Fibroblast of gingiva (primary cell): ENCODE data around the gene FAM227A.
"Not testable (repeated sequence)": the region's sequence is repeated elsewhere in the genome, so short reads cannot be mapped to it uniquely, and the experiment has no call there.

Source experiments
- DNase-seq: peaks from one replicate; pipeline ENCODE4 v3.0.0-alpha.2; 2011; ENCODE audit warnings: low read depth

Gene FAM227A

DNA sequence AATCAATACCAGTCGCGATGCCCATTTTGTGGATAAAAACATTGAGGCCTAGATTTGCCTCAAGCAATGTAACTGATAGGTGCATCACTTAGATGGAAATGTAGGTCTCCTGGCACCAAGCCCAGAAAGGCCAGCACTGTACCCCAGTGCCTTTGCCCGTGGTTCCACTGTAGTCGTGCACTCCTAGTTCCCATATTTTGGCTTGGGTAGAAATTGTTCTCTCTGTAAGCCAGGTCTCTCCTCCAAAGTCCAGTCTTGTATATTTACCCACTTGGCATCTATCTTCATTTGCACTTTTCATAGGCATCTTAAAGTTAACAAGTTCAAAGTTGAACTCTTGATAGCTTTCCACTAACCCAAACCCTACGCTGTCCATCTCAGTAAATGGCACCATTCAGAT, 44.6 kb downstream of the FAM227A start:
- DNase-seq = no peak

GRCh38 chr22:38610234-38610633, 46.0 kb downstream of the FAM227A start:
- DNase-seq = no peak

GRCh38 chr22:38608992-38609750, 47.0 kb downstream of the FAM227A start:
- no peak for DNase-seq

GRCh38 chr22:38607680-38608079, 48.5 kb downstream of the FAM227A start:
- no peak for DNase-seq

GRCh38 chr22:38602166-38602565, 54.0 kb downstream of the FAM227A start:
- DNase-seq = no peak

DNA sequence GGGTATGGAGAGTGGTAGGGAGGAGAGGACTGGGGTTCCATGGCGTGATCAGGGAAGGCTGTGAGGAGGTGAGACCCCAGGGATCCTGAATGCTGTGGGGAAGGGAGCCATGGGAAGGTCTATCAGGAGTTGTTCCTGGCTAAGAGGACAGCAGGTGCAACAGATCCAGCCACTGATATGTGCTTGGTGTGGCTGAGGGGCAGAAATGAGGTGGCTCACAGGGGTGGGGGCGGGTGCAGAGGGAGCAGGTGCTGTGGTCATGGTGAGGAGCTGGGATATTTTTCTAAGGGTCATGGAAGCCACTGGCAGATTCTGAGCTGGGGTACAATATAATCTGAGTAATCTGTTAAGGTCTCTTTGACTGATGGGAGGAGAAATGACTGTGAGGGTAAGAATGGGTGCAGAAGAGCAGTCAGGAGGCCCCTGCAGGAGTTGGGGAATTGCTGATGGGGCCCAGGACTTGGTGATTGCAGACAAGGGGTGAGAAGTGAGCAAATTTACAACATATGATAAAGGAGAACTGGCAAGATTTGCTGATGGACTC, 54.9 kb downstream of the FAM227A start:
- DNase-seq = no peak

DNA sequence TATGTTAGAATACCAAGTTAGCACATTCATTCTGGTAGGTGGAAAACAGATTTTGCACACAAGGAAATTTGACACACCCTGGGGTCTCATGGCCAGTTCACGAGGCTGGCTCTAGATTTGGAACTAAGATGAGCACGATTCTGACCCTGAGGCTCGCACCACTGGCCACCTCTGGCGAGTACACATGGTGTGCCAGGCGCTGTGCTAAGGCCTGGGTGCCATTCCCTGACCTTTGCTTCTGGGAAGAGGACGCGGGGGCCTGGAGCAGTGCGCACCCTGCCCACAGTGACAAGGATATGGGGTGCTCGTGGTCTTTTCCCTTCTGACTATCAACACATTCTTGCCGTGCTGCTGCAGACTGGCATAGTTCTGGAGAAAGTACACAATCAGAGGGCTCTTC, 56.7 kb downstream of the FAM227A start:
- DNase-seq = no peak

DNA sequence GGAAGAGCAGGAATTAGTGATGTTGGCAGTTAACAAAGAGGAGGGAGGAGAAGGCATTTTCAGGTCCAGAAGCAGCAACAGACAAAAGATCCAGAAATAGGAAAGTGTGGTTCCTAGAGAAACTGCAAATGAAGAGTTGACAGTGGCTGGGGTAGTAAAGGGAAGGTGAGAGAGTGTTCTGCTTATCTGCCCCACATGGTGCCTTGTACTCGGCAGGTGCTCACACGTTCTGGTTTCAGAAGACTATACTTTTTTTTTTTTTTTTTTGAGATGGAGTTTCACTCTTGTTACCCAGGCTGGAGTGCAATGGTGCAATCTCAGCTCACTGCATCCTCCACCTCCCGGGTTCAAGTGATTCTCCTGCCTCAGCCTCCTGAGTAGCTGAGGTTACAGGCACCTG, 73.3 kb downstream of the FAM227A start:
- DNase-seq = not testable (repeated sequence)

- no peak for DNase-seq
These were observed 77.7 kb downstream of the FAM227A start for GRCh38 chr22:38578505-38578904.

GRCh38 chr22:38572065-38572464, 84.1 kb downstream of the FAM227A start:
- peak; percentile 39 for DNase-seq

- DNase-seq = peak; percentile 37
These were observed 85.3 kb downstream of the FAM227A start for GRCh38 chr22:38570779-38571364.

GRCh38 chr22:38569972-38570778, 86.0 kb downstream of the FAM227A start, which contains the start of gene DMC1:
DMC1 (minus strand) TSS chr22:38570183; CDS start chr22:38568256, 1,927 bp downstream.
- peak; percentile 87 for DNase-seq

DNA sequence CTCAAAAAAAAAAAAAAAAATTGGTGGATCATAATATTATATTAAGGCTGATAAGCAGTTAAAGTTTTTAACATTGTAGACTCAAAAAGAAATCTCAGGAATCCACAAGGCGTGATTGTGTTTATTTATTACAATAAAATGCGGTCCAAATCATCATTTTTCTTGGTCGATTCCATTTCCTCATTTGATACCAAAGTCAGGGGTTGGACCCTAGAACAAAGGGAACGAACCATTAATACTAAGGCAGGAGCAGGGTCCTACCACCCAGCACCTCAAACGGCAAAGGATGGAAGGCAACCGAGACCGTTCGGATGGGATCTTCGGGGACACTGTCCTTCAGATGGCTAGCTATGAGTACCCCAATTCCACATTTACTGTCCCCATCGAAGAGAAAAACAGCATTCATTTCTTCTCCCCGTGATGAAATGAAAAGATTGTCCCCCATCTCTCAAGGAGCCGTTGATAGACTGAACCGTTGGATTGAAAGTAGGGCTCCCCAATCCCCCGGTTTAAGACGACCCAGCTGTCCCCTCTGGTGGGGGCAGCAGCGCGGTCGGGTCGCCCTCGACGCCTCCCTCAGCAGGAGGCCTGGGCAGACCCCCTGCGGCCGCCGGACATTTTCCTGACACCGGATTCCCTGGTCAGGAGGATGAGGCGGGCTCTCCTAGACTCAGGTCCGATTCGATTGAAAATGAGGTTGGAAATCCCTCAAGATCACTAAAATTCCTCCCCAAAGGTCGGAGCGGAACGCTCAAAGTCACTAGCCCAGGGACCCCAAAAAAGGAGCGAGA, 86.8 kb downstream of the FAM227A start:
- DNase-seq = no peak

- no peak for DNase-seq
These were observed 88.5 kb downstream of the FAM227A start for GRCh38 chr22:38567531-38568285.

DNA sequence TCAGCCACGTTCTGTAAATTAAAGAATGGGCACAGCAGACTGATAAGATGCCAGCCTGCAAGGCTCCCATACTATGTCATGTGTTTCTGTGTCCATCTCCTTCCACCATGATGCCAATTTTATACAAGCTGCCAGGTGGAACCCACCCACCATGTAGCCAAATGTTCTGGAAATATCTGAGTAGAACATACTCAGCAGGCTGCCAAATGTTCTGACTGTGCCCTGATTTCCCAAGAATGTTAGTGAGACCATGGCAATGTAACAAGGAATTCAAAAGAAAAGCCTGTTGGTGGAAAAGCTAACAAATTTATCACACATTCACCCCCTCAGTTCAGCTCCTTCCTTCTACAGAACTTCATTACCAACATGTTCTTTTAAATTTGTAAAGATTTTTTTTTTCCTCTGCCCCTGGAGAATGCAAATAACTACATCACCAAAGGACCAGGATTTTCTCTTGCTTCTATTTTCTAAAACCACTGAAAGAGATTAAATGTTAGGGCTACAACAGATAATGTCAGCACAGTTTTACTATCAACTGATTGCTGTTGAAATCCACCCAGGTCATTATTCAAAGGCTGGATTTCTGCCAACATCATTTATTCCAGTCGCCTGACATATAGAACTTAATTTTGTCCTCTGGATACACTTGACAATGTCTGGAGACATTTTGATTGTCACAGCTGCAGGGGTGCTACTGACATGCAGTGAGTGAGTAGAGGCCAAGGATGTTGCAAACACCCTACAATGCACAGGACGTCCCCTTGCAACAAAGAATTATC, 89.3 kb downstream of the FAM227A start:
- DNase-seq = peak; percentile 41

DNA sequence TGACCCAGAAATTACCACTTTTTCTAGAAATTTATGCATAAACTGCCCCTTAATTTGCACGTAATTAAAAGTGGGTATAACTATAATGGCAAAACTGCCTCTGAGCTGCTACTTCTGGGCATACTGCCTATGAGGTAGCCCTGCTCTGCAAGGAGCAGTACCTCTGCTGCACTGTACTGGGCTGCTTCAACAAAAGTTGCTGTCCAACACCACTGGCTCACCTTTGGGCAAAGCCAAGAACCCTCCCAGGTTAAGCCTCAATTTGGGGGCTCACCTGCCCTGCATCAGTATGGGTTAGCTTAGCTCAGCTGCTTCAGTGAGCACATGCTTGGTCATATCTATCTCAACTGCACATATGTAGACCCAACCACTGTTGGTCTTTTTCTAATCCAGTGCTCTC, 90.8 kb downstream of the FAM227A start:
- DNase-seq = no peak

GRCh38 chr22:38564669-38565068, 91.5 kb downstream of the FAM227A start:
- DNase-seq = peak; percentile 84

GRCh38 chr22:38554281-38554680, 101.9 kb downstream of the FAM227A start:
- peak; percentile 88 for DNase-seq

- DNase-seq = no peak
These were observed 106.9 kb downstream of the FAM227A start for GRCh38 chr22:38549101-38549894.
